Memory B cell (primary cell): ENCODE results near the gene KDM5B.

Source experiments
- ATAC-seq: fragments of 150-1000 bp; cut with Tn5 transposase; 2 replicates; pipeline ENCODE4 v1.10.0; 2021; ENCODE audit warnings: low read depth, mild to moderate bottlenecking, moderate library complexity
- DNase-seq, 2 donors: peaks; one replicate each; pipeline ENCODE4 v3.0.0; 2022; ENCODE audit warnings: low spot score in 2 of 2
- H3K27ac Mint-ChIP-seq: one replicate; pipeline ENCODE4 v1.8.0; 2022; ENCODE audit warnings: mild to moderate bottlenecking, moderate library complexity, mixed read lengths
- H3K27me3 Mint-ChIP-seq: one replicate; pipeline ENCODE4 v1.8.0; 2022; ENCODE audit warnings: mixed read lengths
- H3K36me3 Mint-ChIP-seq: one replicate; pipeline ENCODE4 v1.8.0; 2022; ENCODE audit warnings: mild to moderate bottlenecking, mixed read lengths
- H3K4me1 Mint-ChIP-seq: one replicate; pipeline ENCODE4 v1.8.0; 2022; ENCODE audit warnings: mixed read lengths
- H3K4me3 Mint-ChIP-seq: one replicate; pipeline ENCODE4 v1.8.0; 2022; ENCODE audit warnings: mild to moderate bottlenecking, moderate library complexity, mixed read lengths
- H3K9me3 Mint-ChIP-seq: one replicate; pipeline ENCODE4 v1.8.0; 2022; ENCODE audit warnings: mixed read lengths

Gene KDM5B

DNA sequence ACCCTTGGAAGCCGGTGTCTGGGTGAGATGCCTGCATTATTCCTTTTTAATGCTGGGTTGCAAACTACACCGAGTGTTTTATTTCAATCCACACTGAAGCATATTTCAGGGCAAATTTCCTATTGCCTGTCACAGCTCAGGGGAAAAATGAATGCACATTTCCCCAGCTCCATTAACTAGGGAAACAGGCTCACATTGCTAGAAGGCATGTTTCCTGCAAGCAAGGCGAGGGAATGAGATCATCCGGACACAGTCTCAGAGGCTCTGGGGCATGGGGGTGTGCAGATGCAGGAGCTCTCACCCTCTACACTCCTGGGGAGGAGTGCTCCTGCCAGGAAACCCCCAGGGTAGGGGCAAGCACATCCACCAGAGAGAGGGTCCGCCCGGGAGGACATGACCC is 122.6 kb downstream of the KDM5B start:
- no peak for ATAC-seq
- DNase-seq, result no peak
- Mint-ChIP-seq H3K36me3 (no peaks in the 10 kb centered on the region), H3K27ac (no peak overlapping the region), H3K9me3 (no peaks in the 10 kb centered on the region), H3K4me3 (no peak overlapping the region), H3K4me1 (no peaks in the 10 kb centered on the region), H3K27me3 (peaks cover 39% of the 10 kb centered on the region)

- ATAC-seq (no peak), DNase-seq (no peak)
- Mint-ChIP-seq H3K4me1 (no peaks in the 10 kb centered on the region), H3K27me3 (peaks cover 36% of the 10 kb centered on the region), H3K9me3 (no peaks in the 10 kb centered on the region), H3K27ac (no peak overlapping the region), H3K4me3 (no peak overlapping the region), H3K36me3 (peaks cover 1% of the 10 kb centered on the region)
These were observed 123.5 kb downstream of the KDM5B start for GRCh38 chr1:202684716-202685115.

- Mint-ChIP-seq H3K4me1 (no peaks in the 10 kb centered on the region), H3K4me3 (no peak overlapping the region), H3K9me3 (peaks cover 4% of the 10 kb centered on the region), H3K27ac (no peak overlapping the region), H3K27me3 (peaks cover 39% of the 10 kb centered on the region), H3K36me3 (peaks cover 8% of the 10 kb centered on the region)
- DNase-seq (no peak), ATAC-seq (no peak)
These were observed 125.2 kb downstream of the KDM5B start for GRCh38 chr1:202683029-202683428.

DNA sequence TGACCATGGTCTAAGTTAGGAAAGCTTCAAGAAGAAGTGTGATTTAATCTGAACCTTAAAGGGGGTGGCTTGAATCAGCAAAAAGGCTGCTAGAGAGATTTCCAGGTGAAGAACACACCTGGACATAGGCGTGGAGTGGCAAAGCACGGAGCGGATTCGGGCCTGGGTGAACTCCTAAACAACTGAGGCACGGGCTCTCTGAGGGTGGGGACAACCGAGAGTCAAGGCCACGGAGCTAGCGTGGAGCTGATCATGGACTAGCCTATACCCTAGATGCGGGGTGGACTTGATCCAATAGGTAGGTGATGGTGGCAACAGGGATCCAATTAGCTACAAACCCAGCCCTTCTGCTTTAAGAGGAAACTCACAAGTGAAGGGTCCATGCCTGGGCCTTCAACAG is 125.7 kb downstream of the KDM5B start:
- Mint-ChIP-seq H3K36me3 (peaks cover 8% of the 10 kb centered on the region), H3K9me3 (peaks cover 4% of the 10 kb centered on the region), H3K4me3 (no peak overlapping the region), H3K27ac (no peak overlapping the region), H3K27me3 (peaks cover 38% of the 10 kb centered on the region), H3K4me1 (no peaks in the 10 kb centered on the region)
- DNase-seq, result no peak
- ATAC-seq, result no peak

DNA sequence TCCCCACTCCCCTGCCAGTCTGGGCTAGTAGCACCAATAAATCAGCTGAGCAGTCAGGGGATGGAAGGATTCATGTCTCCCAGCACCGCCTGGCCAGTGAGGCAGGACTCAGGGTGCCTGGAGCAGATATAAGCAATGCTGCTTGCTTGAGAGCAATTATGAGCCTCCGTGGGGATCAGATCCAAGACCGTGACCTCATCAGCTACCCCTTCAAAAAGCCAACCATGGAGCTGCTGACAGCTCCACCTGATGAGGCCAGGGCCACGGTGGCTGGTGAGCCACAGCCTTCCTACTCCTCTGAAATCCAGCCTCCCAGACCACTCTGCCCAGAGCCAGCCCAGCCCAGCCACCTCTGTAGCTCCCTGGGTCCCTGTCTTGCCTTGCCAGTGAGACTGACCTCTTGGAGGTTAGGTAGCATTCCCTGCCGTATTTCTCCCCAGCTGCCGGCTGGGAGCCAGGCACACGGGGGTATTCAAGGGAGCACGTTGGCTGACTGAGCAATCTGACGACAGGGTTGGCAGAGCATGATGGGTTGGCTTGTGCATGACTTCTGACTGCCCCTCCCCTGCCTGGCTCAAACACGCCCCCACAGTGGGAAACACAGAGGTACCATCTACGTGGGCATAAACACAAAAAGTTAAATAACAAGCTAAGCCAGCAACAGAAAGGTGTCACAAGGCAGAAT is 126.3 kb downstream of the KDM5B start:
- peaks cover 7% of the 10 kb centered on the region for H3K9me3 Mint-ChIP-seq
- no peak for ATAC-seq
- DNase-seq, result no peak
- H3K36me3 Mint-ChIP-seq, result peaks cover 8% of the 10 kb centered on the region
- no peaks in the 10 kb centered on the region for H3K4me1 Mint-ChIP-seq
- H3K4me3 Mint-ChIP-seq, result no peak overlapping the region
- H3K27me3 Mint-ChIP-seq, result peaks cover 35% of the 10 kb centered on the region
- no peak overlapping the region for H3K27ac Mint-ChIP-seq

DNA sequence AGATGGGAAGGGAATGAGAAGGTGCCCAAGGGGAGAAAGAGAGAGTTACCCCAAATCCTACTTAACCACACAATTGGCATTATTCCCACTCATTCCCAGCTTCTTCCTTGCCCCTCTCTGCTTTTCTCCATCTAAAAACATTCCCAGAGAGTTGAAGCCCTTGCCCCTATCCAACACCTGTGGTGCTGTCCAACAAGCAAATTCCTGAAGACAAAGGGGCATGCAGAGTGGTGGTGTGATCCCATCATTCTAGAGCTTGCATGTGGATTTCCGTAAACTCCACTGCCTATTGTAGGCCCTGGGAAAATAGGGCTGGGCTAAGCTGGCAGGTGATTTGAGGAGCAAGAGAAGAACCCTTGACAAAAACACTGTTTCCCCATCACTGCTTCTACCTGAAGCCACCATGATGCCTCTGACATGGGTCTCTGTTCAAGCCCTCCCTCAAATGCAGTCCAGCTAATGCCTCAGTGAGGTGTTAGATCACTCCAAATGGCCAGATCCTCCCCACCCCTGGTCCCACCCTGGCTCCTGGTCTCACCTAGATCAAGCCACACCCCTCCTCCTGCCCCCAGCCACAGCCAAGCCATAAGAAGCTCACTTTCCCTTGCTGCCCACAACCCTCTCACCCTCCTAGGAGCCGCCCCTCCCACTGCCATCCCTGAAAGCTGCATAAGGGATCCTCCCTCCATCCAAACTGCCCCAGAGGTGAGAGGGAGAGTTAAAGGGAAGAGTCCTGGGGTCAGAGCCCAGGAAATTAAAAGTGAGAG is 127.5 kb downstream of the KDM5B start:
- Mint-ChIP-seq H3K4me3 (no peak overlapping the region), H3K9me3 (peaks cover 7% of the 10 kb centered on the region), H3K36me3 (peaks cover 8% of the 10 kb centered on the region), H3K27ac (no peak overlapping the region), H3K4me1 (no peaks in the 10 kb centered on the region), H3K27me3 (peaks cover 34% of the 10 kb centered on the region)
- ATAC-seq (no peak), DNase-seq (no peak)

- no peak overlapping the region for H3K27ac Mint-ChIP-seq
- H3K27me3 Mint-ChIP-seq, result peaks cover 34% of the 10 kb centered on the region
- DNase-seq (no peak), ATAC-seq (no peak)
- no peak overlapping the region for H3K4me3 Mint-ChIP-seq
- H3K36me3 Mint-ChIP-seq, result peaks cover 8% of the 10 kb centered on the region
- no peaks in the 10 kb centered on the region for H3K4me1 Mint-ChIP-seq
- H3K9me3 Mint-ChIP-seq, result peaks cover 7% of the 10 kb centered on the region
These were observed 128.6 kb downstream of the KDM5B start for GRCh38 chr1:202679406-202680177.

GRCh38 chr1:202677433-202677832 is 130.8 kb downstream of the KDM5B start:
- H3K4me3 Mint-ChIP-seq, result no peak overlapping the region
- no peak overlapping the region for H3K27ac Mint-ChIP-seq
- DNase-seq (no peak), ATAC-seq (no peak)
- H3K4me1 Mint-ChIP-seq, result no peaks in the 10 kb centered on the region
- peaks cover 30% of the 10 kb centered on the region for H3K27me3 Mint-ChIP-seq
- H3K9me3 Mint-ChIP-seq, result peaks cover 8% of the 10 kb centered on the region
- H3K36me3 Mint-ChIP-seq, result peaks cover 10% of the 10 kb centered on the region
